ENCODE results near the gene RGS7.
"Not testable (repeated sequence)": the region's sequence is repeated elsewhere in the genome, so short reads cannot be mapped to it uniquely, and the experiment has no call there.

Gene RGS7

DNA sequence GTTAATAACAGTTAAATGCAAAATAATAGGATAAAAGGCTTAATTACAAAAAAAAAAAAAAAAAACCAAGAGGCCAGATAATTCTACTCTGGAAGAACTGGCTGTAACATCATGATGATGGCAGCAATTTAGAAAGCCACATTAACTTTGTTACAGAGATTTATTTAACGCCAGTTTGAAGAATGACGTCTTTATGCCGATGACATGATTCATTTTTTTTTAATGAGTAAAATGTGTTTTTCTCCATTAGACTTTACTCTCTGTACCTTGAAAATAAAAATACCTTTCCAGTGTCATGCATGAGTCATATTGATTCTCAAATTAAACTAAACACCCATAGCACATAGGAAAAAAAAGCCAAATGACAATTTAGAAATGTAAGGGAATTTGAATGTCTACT, 226.1 kb downstream of the RGS7 start:
- no peak for DNase-seq

DNA sequence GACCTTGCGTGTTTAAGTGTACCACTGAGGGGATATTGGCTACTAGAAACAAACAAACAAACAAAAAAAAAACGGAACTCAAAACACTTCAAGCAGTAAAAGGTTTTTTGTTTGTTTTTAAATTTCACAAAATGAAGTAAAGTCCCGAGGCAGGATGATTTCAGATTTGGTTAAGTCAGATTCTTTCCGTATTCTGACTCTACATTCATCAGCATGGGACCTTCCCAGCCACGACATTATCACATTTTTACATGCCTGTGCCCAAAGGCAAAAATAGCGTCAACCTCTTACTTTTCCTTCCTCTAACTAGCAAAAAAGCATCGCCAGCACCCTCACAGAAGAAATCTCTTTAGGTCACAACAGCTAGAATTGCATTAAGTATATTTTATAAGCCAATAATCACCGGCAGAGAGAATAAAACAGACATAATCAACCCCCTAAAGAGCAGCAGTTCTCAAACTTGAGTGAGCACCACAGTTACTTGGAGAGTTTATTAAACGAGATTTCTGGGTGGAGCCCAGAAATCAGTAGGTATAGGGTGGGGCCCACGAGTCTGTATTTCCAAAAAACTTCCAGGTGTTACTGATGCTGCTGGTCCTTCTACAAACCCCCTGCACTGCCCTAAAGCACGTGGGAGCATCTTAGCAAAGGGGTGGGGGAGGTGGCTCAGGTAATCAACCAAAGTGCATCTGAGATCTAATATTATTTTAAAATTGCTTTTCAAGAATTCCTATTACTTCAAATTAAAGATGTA, 227.6 kb downstream of the RGS7 start:
- no peak for DNase-seq

DNA sequence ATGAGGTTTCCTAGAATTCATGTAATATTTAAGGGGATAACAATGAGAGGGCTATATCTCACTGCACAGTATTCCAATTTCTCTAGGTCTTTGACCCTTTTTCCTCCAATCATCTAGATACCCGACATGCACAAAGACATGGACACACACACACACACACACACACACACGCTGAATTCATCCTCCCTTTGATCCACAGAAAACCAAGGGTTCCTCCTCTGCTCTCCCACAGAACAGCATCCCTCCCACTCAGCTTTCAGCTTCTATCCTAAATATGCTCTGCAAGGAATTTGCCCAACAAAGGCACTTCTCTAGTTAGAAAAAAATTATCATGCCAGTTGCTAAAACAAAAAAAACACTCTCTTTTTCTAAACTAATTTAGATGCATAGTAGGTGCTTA, 231.7 kb downstream of the RGS7 start:
- DNase-seq: no peak

GRCh38 chr1:241118049-241118448, 239.0 kb downstream of the RGS7 start:
- DNase-seq: no peak

DNA sequence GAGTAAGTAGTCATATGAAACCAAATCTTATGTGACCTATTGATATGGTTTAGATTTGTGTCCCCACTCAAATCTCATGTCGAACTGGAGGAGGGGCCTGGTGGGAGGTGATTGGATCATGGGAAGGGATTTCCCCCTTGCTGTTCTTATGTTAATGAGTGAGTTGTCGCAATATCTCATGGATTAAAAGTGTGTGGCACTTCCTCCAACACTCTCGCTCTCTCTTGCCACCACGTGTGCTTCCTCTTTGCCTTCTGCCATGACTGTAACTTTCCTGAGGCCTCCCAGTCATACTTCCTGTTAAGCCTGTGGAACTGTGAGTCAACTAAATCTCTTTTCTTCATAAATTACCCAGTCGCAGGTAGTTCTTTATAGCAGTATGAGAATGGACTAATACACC, 241.2 kb downstream of the RGS7 start:
- DNase-seq: no peak

- no peak for DNase-seq
Observed at GRCh38 chr1:241114699-241115233, 242.2 kb downstream of the RGS7 start.

DNA sequence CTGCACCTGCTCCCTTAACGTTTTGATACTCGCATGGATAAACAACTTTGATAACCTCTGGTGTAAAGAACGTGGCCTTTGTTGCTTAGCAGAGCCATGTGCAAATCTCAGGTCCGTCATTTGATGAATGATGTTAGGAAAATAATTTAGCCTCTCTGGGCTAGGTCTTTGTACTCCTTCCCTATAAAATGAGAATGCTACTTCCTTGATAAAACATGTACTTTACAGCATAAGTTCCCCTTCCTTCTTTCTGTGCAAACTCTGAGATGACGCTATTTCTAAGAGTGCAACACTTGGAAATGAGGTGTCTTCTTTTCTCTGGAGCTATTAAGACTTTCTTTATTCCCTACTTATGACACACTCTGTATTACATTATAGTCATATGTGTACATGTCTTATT, 243.4 kb downstream of the RGS7 start:
- no peak for DNase-seq

- DNase-seq: no peak
Observed at GRCh38 chr1:241109039-241109438, 248.0 kb downstream of the RGS7 start.

DNA sequence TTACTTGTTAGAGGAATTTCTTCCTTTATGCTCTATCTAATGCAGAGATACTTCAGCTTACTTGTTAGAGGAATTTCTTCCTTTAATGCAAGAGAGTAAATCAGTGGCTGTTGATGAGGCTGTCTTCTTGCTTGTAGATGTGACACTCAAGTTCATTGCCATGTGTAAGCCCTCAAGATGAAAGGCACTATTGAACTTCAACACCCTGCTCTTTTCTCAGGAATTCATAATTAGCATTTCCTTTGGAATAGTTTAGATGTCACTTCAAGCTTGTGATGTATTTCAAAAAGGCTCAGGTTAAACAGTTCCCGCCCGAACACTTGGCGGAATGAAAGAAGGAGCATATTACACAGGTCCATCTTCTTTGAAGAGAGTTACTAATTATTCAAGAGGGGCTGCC, 251.9 kb downstream of the RGS7 start:
- DNase-seq: no peak

DNA sequence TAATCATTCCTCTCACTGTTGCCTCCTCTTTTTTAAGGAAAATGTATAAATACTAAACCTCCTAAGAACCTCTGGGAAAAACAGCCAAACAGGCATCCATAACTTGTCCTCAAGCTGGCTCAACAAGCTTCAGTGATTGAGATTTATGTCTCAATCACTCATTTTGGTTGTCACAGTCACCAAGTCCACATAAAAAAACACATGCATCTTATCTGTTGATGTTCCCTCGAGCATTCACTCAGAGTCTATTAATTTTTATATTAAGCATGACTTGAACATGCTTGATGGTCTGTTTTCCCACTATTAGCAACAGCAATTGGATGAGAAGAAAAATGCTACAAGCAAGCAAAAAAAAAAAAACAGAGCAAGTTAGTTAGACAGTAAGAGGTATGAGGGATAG, 254.3 kb downstream of the RGS7 start:
- no peak for DNase-seq

- no peak for DNase-seq
Observed at GRCh38 chr1:241101622-241102021, 255.4 kb downstream of the RGS7 start.

DNA sequence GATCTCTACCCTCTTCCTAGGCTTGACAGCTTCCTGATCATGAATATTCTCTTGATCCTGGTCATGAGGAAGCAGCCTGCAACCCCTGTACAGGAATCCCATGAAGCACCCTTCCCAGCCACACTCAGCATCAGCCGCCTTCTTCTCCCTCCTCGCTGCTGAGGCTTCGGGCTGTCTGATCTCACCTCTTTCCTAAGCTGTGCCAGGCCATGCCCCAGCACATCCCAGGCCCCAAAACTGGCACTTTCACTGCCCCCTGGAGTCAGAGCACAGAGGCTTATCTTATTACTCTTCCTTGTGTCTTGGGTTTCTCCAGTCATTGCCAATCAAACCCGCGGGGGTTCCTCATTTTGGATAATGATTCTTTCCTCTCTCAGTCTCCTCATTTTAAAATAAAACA, 259.5 kb downstream of the RGS7 start:
- DNase-seq: no peak

DNA sequence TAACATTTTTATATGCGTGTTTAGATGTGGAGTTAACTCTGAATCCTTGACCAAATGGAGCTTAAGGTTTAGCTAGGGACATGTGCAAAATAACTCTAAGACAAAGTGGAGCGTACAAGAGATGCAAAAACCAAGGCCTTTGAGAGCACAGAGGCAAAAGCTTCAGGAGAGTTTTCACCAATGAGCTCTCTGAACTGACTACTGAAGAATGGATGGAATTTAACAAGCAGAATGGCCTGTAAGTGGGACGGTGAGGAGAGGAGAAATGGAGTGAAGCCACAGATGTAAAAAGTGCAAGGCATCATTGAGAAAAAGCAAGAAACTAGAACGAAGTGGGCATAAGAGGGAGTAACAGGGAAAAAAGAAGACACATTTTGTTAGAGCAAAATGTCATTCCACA, 260.0 kb downstream of the RGS7 start:
- DNase-seq: no peak

DNA sequence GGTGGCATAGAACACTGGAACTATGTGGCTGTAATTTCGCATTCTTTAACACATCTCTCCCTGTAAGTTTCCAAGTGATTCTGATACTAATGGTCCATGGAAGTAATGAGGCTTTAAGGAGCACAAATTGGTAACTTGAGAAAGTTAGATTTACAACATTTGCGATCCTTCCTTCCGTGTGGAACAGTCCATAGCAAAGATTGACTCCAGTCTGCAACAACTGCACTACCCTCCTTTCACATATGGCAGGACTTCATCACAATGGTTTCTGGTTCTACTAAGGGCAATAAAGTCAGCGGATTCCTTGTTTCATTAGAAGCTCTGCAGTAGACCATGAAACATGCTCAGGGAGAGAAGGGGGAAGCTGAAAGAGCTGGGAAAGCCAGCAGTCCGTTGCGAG, 261.2 kb downstream of the RGS7 start:
- no peak for DNase-seq

DNA sequence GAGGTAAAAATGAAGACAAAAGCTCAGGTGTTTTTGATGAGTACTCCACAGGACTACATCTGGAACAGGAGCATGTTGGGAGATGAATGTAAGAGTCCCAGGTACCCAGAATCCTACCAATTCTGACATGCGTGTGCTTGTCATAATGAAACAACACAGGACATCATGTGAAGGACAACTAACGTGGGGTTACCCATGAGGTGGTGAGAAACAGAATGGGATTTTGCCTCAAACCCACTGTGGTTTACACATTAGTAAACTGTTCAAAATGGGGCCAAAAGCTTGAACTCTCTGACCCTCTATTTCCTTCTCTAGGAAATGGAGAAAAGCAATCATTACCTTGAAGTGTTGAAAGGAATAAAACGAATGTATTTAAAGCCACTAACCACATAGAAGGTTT, 266.2 kb downstream of the RGS7 start:
- DNase-seq: no peak

DNA sequence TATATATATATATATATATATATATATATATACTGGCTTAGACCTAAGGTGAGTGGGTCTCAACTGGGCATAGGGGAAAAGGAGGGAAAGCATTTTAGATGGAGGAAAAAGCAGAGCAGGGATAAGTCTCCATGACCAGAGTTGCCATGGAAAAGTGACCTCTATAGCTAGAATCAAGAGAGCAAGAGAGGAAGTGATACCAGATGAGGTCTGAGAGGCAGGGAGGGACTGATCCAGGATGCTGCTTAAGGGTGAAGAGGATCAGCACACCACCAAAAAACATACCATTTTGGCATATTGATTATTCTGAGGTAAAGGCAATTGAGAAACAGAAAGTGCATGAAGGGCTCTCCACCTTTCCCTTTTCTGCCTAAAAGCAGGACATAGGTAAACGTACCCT, 267.9 kb downstream of the RGS7 start:
- not testable (repeated sequence) for DNase-seq

- not testable (repeated sequence) for DNase-seq
Observed at GRCh38 chr1:241088075-241088474, 268.9 kb downstream of the RGS7 start.

DNA sequence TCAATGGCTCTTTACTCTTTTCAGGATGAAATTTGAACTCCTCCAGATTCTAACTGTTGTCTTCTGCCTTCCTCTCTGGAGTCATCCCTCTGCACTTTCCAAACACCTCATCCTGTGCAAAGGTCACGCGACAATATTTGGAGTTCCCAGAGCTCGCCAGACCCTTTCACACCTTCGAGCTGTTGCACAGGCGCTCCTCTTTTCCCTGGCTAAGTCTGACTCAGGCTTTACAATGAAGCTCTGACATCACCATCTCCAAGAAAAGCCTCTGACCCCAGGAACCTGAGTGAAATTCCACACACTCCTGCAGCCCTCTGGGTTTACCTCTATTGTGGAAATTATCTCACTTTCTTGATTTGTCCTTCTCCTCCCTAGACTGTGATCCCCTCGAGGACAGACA, 270.3 kb downstream of the RGS7 start:
- DNase-seq: no peak

DNA sequence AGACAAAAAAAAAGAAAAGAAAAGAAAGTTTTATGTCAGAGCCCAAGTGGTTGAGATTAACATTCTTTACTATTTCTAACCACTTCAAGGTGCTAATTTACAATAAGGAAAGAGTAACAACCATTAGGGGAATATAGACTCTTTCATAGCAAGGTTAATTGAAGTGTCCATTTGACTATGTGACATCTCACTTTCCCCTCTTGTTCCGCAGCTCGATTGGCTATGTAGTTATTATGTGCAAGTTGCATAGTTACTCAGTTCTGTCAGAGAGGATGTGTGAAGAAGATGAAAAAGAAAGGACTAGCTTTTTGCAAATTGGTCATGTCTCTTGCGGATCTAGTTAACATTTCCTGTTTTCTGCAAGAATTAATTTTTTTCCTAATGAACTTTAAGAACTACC, 273.7 kb downstream of the RGS7 start:
- DNase-seq: no peak

DNA sequence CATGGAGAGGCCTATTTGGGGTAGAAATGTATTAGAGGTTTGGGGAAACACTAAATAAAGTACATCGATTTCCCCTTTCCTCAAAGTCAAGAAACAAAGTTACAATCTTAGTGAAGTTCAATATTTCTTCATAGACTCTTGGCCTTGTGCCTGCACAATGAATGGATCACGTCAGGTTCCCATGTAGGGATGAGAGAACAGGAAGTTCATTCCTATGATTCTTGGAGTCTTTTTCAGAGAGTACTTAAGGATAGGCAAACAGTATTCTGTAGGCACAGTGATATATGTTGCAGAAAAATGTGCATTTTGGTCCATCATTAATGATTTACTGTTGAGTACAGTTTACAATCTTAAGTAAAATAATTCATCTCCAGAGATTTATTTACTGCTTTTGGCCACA, 275.5 kb downstream of the RGS7 start:
- no peak for DNase-seq

- DNase-seq: no peak
Observed at GRCh38 chr1:241079459-241079858, 277.5 kb downstream of the RGS7 start.

GRCh38 chr1:241079047-241079446, 278.0 kb downstream of the RGS7 start:
- DNase-seq: no peak

- no peak for DNase-seq
Observed at GRCh38 chr1:241077386-241078147, 279.4 kb downstream of the RGS7 start.

GRCh38 chr1:241074507-241074906, 282.5 kb downstream of the RGS7 start:
- no peak for DNase-seq
